ENCODE measurements around the gene CDH4.

The CDH4 gene

GRCh38 chr20:61575151-61575937 is 323.3 kb downstream of the CDH4 start:
- no peak for DNase-seq (ENCODE audit: low read depth, low spot score)

DNA sequence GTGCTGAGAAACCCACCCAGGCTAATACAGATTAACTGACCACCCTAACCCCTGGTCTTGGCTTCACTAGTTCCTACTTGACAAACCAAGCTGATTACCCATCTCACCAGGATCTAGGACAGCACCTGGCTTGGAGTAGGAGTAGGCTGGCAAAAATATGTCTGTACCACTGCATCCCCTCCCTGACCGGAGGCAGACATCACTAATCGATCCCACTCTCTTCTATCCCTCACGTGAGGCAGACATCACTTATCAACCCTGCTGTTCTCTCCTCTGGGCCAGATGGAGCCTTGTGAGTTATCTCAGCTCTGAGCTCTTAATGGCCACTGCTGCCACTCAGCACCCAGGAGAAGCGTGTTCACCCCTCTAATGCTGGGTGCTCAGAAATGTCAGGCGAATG is 324.3 kb downstream of the CDH4 start:
- DNase-seq (ENCODE audit: low read depth, low spot score) = no peak

DNA sequence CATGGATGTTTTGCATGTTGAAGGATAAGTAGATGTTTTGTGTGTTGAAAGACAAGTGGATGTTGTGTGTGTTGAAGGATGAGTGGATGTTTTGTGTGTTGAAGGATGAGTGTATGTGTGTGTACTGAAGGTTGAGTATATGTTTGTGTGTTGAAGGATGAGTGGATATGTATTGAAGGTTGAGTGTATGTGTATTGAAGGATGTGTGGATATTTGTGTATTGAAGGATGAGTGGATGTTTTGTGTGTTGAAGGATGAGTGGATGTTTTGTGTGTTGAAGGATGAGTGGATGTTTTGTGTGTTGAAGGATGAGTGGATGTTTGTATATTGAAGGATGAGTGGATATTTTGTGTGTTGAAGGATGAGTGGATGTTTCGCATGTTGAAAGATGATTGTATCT is 325.0 kb downstream of the CDH4 start:
- no peak for DNase-seq (ENCODE audit: low read depth, low spot score)

DNA sequence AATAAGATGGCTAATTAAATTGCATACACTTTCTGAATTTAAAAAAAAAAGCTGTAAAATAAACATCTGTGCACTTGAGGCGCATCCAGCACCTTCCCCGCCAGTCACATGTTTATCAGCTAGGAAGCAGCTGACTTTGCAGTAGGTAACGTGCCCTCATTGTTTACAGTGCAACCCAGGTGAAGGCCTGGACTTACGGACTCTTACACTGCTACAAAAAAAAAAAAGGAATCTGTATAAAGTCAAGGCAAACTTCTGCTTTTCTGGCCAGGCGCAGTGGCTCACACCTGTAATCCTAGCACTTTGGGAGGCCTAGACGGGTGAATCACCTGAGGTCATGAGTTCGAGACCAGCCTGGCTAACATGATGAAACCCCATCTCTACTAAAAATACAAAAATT is 327.8 kb downstream of the CDH4 start:
- DNase-seq (ENCODE audit: low read depth, low spot score) = no peak

DNA sequence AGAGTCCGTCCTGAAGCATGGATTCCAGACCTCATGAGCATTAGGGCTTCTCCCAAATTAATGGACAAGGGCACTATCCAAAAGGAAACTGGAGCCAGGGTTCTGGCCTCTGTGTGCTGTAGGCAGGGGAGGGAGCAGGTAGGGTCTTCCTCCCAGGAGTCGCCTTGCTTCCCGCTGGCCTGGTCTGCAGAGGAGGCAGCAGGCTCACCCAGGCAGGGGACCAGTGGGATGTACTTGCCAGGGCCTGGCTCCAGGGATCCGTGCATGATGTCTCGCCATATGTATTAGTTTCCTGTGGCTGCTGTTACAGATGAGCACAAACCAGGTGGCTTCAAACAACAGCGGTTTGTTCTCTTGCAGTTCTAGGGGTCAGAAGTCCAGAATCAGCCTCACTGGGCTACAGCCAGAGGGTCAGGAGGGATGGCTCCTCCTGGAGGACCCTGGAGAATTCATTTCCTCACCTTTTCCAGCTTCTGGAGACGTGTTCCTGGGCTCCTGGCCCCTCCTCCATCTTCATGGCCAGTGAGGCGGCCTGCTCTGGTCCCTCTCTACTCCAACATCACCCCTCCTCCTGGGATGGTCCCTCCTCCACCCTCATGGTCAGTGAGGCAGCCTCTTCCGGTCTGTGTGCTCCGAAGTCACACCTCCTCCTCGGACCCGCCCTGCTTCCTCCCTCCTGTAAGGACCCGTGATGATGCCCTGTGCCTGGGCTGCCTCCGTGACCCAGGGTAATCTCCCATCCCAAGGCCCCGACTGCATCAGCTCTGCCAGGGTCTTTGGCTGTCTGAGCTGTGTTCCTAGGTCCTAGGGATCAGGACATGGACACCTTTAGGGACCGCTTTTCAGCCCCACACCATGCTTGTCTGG is 329.1 kb downstream of the CDH4 start:
- DNase-seq (ENCODE audit: low read depth, low spot score) = no peak

DNA sequence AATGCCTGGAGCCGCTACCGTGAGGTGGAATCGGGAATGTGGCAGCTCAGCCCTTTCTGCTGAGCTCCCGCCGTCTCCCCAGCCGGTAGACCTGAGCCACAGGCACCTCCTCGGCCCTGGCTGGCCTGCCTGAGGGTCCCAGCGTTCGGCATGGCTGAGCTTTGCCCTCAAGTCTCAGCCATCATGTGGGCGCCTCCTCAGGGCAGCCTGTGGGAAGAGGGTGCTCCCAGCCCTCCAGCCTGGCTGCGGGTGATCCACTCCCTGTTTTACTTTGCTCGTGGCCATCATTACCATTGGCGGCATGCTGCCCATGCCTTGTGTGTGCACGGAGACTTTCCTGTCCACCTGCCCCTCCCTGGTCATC is 329.7 kb downstream of the CDH4 start:
- no peak for DNase-seq (ENCODE audit: low read depth, low spot score)

DNA sequence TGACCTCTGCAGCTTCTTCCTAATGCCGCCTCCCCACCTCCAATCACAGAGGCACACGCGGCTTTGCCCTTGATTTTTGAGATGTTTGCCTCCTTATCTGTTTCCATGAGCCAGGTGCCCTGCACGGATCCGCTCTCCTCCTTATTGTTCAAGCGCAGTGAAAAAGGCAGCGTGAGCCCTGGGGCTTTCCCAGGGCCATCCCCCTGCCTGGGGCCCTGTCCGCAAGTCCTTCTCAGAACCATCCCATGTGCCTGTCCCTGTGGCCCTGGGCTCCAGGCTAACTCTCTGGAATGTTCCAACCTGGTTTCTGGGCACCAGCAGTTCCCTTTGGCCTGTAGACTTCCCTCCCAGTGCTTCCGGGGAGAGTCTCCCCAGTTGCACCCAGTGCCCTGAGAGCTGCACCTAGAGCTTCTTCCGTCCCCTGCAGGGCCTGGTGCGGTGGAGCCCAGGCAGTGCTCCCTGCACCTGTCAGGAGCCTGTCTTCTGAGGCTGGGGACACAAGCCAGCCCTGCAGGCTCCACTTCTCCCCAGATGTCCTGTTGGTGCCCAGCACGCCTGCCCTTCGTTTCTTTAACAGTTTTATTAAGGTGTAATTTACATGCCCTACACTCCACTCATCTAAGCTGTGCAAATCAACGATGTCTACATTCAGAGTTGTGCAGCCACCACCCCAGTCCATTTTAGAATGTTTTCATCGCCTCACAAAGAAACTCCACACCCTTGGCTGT is 330.3 kb downstream of the CDH4 start:
- DNase-seq (ENCODE audit: low read depth, low spot score) = no peak

DNA sequence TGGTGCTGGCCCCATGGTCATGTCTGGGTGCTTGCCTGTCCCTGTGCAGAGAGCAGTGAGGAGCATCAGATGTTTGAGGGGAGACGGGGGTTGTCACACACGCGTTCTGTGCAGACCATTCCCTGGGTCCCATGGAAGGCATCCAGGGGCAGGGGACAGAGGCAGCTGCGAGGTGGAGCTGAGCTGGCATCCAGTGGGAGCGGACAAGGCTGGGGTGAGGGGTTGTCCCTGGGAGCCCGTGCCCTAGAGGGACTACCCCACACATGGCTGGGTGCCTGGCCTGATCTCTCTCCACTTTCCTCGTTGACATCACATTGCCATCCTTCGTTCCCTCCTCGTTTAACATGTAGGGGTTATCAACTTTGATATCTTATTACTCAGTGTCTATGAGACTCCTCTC is 331.3 kb downstream of the CDH4 start:
- no peak for DNase-seq (ENCODE audit: low read depth, low spot score)

DNA sequence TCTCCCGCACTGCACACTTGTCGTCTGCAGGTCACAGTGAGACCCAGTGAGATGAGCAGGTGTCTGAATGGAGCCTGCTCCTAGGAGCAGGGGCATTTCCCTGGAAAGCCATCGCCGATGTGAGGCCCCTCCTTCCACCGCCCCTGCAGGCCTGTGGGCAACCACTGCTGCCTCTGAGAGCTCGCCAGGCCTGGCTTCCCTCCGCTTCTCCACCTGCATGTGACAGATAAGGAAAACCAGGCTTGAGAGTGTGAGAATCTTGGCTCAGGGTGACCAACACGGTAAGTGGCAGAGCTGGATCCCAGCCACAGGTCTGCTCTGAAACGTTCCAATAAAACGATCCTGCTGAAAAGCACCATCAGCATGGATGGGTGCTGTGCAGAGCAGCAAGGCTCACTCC is 332.8 kb downstream of the CDH4 start:
- no peak for DNase-seq (ENCODE audit: low read depth, low spot score)

DNA sequence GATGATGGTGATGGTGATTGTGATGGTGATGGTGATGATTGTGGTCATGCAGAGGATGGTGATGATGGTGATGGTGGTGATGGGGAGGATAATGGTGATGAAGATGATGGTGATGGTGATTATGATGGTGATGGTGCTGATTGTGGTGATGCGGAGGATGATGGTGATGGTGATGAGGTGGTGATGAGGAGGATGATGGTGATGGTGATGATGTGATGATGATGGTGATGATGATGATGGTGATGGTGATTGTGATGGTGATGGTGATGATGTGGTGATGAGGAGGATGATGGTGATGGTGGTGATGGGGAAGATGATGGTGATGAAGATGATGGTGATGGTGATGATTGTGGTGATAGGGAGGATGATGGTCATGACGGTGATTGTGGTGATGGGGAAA is 333.7 kb downstream of the CDH4 start:
- no peak for DNase-seq (ENCODE audit: low read depth, low spot score)

- no peak for DNase-seq (ENCODE audit: low read depth, low spot score)
Observed at GRCh38 chr20:61587036-61587435, 335.0 kb downstream of the CDH4 start.

- no peak for DNase-seq (ENCODE audit: low read depth, low spot score)
Observed at GRCh38 chr20:61587681-61588289, 335.7 kb downstream of the CDH4 start.

DNA sequence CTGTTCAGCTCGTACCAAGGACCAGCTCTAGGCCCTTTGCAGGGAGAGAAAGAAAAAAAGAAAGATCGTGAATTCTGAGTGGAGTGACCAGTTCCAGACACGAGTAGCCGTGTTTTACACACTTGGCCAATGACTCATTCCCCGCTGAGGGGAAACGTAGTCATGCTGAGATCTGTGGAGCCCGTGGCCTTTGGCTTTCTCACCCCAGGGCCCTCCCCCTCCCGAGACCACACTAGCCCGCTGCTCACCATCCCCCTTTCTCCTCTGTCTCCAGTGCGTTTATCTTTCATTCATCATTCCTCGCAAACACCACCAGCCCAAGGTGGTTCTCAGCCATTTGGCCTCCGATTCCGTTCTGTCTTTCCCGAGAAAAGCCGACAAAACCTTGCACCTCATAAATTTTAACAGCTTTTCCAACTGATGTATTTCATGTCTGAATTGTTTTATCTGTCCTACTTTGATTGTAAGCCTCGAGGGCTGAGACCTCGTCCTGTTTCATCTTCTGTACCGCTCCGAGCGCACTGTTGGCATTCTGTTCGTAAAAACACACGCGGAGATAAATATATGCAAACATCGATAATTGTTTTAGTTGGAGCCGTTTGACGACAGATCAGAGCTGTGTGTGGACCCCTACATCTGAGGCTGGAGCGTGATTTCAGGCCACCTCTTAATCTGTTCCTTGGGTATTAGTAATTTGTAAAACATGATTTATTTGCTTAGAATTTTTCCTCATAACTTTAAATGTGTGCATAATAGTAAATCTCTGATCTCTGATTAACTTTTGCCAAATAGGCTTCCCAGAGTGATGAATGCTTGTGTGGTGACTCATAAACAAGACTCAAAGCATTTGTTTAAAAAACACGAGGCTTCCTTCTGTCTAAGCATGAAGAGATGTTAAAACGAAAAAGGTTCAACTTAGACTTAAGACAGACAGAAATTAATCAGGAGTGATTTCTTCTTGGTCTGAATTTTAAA is 336.6 kb downstream of the CDH4 start:
- no peak for DNase-seq (ENCODE audit: low read depth, low spot score)

DNA sequence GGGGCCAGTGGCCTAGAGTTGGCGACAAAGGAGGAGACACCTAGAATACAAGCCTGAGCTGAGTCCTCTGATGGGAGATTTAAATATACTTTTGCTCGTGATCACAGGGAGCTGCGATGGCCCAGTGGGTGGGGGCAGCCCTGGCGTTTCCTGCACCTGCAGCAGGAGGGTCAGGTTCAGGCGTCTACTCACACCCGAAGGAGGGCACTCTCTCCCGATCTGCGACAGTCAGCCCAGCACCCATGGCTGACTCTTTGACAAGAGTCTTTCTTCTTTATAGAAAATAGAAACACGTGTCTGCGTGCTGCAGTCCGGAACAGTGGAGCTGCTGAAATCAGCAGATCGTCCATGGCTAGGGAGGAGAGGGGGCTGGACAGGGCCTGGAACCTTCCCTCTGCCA is 338.2 kb downstream of the CDH4 start:
- no peak for DNase-seq (ENCODE audit: low read depth, low spot score)

- no peak for DNase-seq (ENCODE audit: low read depth, low spot score)
Observed at GRCh38 chr20:61593516-61593915, 341.5 kb downstream of the CDH4 start.

- DNase-seq (ENCODE audit: low read depth, low spot score) = no peak
Observed at GRCh38 chr20:61594198-61594597, 342.1 kb downstream of the CDH4 start.

- DNase-seq (ENCODE audit: low read depth, low spot score) = no peak
Observed at GRCh38 chr20:61595216-61595615, 343.2 kb downstream of the CDH4 start.

GRCh38 chr20:61596687-61597330 is 344.7 kb downstream of the CDH4 start:
- DNase-seq (ENCODE audit: low read depth, low spot score) = no peak

GRCh38 chr20:61597996-61598395 is 345.9 kb downstream of the CDH4 start:
- DNase-seq (ENCODE audit: low read depth, low spot score) = no peak

GRCh38 chr20:61598586-61598985 is 346.5 kb downstream of the CDH4 start:
- DNase-seq (ENCODE audit: low read depth, low spot score) = no peak
